ENCODE measurements around the gene TMCC2. TPM values are rescaled to one million over a fixed set of nuclear protein-coding genes. Genes with fewer than 3 reads are reported as not detected.

TMCC2 gene
- total RNA-seq, 3 donors from 2014 or later (not counting 1 experiment from before 2014, with no cell fraction given) = 0.93 to 1.5 (median 1.1) TPM

DNA sequence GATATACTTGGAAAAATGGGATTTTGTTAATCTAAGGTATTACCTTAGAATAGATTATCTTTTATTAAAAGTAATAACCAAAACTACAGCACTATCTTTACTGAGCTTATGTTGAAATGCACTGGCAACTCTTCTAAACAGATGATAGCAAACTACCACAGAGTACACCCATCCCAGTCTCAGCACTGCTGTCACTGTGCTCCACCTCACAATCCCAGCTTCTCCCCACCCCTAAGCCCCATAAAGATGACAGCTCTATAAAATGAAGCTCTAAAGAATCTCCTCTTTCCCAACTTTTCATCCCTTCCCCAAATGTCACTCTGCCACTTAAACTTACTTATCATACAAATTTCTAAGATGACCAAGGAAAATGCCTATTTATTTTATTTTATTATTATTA is 22.7 kb upstream of the TMCC2 start:
- Histone ChIP-seq H3K9me3 (ENCODE audit: control insufficient read depth, insufficient read depth, low read length) (no peaks in the 10 kb centered on the region), H3K27ac (ENCODE audit: low read length) (no peak overlapping the region), H3K36me3 (ENCODE audit: control insufficient read depth, insufficient read depth, low read length) (no peaks in the 10 kb centered on the region), H3K4me3 (ENCODE audit: low read length) (no peak overlapping the region), H3K27me3 (ENCODE audit: control insufficient read depth, insufficient read depth, low read length) (no peaks in the 10 kb centered on the region), H3K4me1 (ENCODE audit: control insufficient read depth, insufficient read depth, low read length) (peaks cover 7% of the 10 kb centered on the region)
- no peak for DNase-seq
- Mint-ChIP-seq H3K27ac (no peak overlapping the region), H3K27me3 (ENCODE audit: low read depth in 2 of 2) (no peaks in the 10 kb centered on the region), H3K36me3 (no peaks in the 10 kb centered on the region), H3K4me1 (peaks cover 14 to 34% of the 10 kb centered on the region in 2 donors), H3K4me3 (no peak overlapping the region), H3K9me3 (no peaks in the 10 kb centered on the region)
- ATAC-seq = no peak
- intact Hi-C loops (cut with micrococcal nuclease) = no loop called here
- TF ChIP-seq, protein P1, sequence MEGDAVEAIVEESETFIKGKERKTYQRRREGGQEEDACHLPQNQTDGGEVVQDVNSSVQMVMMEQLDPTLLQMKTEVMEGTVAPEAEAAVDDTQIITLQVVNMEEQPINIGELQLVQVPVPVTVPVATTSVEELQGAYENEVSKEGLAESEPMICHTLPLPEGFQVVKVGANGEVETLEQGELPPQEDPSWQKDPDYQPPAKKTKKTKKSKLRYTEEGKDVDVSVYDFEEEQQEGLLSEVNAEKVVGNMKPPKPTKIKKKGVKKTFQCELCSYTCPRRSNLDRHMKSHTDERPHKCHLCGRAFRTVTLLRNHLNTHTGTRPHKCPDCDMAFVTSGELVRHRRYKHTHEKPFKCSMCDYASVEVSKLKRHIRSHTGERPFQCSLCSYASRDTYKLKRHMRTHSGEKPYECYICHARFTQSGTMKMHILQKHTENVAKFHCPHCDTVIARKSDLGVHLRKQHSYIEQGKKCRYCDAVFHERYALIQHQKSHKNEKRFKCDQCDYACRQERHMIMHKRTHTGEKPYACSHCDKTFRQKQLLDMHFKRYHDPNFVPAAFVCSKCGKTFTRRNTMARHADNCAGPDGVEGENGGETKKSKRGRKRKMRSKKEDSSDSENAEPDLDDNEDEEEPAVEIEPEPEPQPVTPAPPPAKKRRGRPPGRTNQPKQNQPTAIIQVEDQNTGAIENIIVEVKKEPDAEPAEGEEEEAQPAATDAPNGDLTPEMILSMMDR (IDR thresholded peaks at IDR 0.05) = no peak

DNA sequence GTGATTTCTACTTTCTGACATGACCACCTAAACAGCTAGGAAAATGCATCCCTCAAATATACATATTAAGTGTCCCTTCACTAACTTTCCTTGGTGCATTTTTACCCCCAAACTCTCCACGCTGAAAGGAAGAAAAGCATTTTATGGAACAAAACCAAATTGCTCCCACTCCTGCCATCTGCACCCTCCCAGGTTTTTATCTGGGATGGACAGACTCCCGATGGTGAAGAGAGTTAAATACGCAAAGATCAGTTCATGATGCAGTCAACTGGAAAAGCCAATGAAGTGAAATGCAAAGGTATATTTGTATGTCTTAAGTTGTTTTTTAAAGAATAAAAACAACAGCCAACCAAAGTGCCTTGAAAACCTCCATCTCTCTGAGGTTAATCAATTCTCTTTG is 18.9 kb upstream of the TMCC2 start:
- H3K27me3 Mint-ChIP-seq (ENCODE audit: low read depth in 2 of 2) = no peaks in the 10 kb centered on the region
- peak overlapping the region; percentile 69 for H3K4me3 Mint-ChIP-seq
- H3K27me3 ChIP-seq (ENCODE audit: control insufficient read depth, insufficient read depth, low read length) = no peaks in the 10 kb centered on the region
- no peaks in the 10 kb centered on the region for H3K9me3 Mint-ChIP-seq
- ATAC-seq = no peak
- H3K4me3 ChIP-seq (ENCODE audit: low read length) = no peak overlapping the region
- no peaks in the 10 kb centered on the region for H3K9me3 ChIP-seq (ENCODE audit: control insufficient read depth, insufficient read depth, low read length)
- H3K4me1 ChIP-seq (ENCODE audit: control insufficient read depth, insufficient read depth, low read length) = peaks cover 12% of the 10 kb centered on the region
- peaks cover 29 to 44% of the 10 kb centered on the region in 2 donors for H3K4me1 Mint-ChIP-seq
- DNase-seq = no peak
- TF ChIP-seq, protein P1 (IDR thresholded peaks at IDR 0.05) = no peak
- H3K27ac ChIP-seq (ENCODE audit: low read length) = no peak overlapping the region
- 93% methylated on average over 3 of the region's 3 CpGs for WGBS (ENCODE audit: insufficient coverage)
- H3K36me3 ChIP-seq (ENCODE audit: control insufficient read depth, insufficient read depth, low read length) = no peaks in the 10 kb centered on the region
- intact Hi-C loops (cut with micrococcal nuclease) = no loop called here
- H3K36me3 Mint-ChIP-seq = no peaks in the 10 kb centered on the region
- H3K27ac Mint-ChIP-seq = no peak overlapping the region

DNA sequence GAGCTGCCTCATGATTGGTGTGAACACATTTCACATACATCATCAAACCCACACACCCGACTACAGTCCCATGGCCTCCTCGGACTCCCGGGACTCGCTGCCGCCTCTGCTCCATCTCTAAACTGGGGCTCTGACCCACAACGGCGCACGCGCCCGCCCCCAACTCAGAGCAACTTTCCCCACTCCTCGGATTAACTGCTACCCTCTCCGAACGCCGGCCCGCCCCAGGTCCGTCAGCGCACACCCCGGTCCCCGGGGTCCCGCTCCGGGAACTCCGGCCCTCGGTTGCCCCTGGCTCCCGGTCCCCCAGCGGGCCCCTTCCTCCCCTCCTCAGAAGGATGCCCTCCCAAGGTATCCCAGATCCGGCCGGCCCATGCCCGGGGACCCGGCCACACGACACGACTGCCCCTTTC is 17.0 kb upstream of the TMCC2 start:
- TF ChIP-seq, protein P1 (IDR thresholded peaks at IDR 0.05) = no peak
- H3K27me3 ChIP-seq (ENCODE audit: control insufficient read depth, insufficient read depth, low read length) = no peaks in the 10 kb centered on the region
- no peaks in the 10 kb centered on the region for H3K36me3 ChIP-seq (ENCODE audit: control insufficient read depth, insufficient read depth, low read length)
- H3K4me3 ChIP-seq (ENCODE audit: low read length) = peak overlapping the region; percentile 99
- H3K4me3 Mint-ChIP-seq = peak overlapping the region; percentile 97
- peak overlapping the region; percentile 76 for H3K27ac ChIP-seq (ENCODE audit: low read length)
- H3K27me3 Mint-ChIP-seq (ENCODE audit: low read depth in 2 of 2) = no peaks in the 10 kb centered on the region
- H3K4me1 Mint-ChIP-seq = peaks cover 24 to 35% of the 10 kb centered on the region in 2 donors
- WGBS (ENCODE audit: insufficient coverage) = under 1% methylated on average over 31 of the region's 31 CpGs
- DNase-seq = peak in 1 of 2 donors; percentile 37
- no peaks in the 10 kb centered on the region for H3K36me3 Mint-ChIP-seq
- no peaks in the 10 kb centered on the region for H3K9me3 ChIP-seq (ENCODE audit: control insufficient read depth, insufficient read depth, low read length)
- peak overlapping the region; percentile 88 to 97 for H3K27ac Mint-ChIP-seq
- peak in 2 of 3 donors; percentile 0 to 2 for ATAC-seq
- intact Hi-C loops (cut with micrococcal nuclease) = loop anchor here (1.0 to 2.0 kb wide), 3 partner anchors 16 to 102 kb away; partner anchors contain the start of gene TMCC2
- no peaks in the 10 kb centered on the region for H3K9me3 Mint-ChIP-seq
- H3K4me1 ChIP-seq (ENCODE audit: control insufficient read depth, insufficient read depth, low read length) = peaks cover 12% of the 10 kb centered on the region
